ENCODE measurements around the gene FLOT2. TPM values are rescaled to one million over a fixed set of nuclear protein-coding genes. Genes with fewer than 3 reads are reported as not detected.

The FLOT2 gene
- total and polyA plus RNA-seq, 2 of the 8 experiments (the other 6 are each of a cell fraction or from before 2014, with no cell fraction given), result 116 to 189 TPM

DNA sequence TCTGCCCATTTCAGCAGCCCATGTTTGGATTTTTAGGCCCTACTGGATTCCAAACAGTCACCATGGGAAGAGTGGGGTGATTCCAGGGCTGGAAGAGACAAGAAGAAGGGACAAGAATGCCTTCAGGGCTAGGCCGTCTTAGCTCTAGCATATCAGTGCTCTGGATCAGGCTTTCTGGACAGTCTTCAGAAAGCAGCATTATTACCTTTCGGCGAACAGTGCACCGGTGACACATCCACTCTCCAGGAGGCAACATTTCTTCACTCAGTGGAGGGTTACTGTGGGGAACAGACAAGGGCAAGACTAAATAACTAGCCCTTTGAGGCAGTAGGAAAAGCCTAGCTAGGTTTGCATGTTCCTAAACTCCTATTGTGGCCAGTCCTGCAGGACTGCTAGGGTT lies 29.3 kb upstream of the FLOT2 start (continued):
- no peak for TF ChIP-seq SAP30 (IDR thresholded peaks at IDR 0.05; ENCODE audit: insufficient read depth, insufficient replicate concordance, low read length)
- no peak for TF ChIP-seq CBX8 (IDR thresholded peaks at IDR 0.05; ENCODE audit: borderline replicate concordance, low read depth, low read length)
- TF ChIP-seq SP2 (IDR thresholded peaks at IDR 0.05; ENCODE audit: low read length), result no peak

Measured in H1 (cell line).